Mesendoderm (in vitro differentiated cells): Measurements from ENCODE around the gene MARK2.
A peak's percentile ranks its signal among the peaks of the same experiment; 100 is the strongest.

Source experiments
- DNase-seq: peaks from one replicate; pipeline ENCODE4 v3.0.0; 2013
- H2AK5ac ChIP-seq: 2 replicates; pipeline ENCODE4 v1.6.1; 2013; ENCODE audit warnings: low read length, inconsistent platforms
- H2BK120ac ChIP-seq: 2 replicates; pipeline ENCODE4 v1.6.1; 2013; ENCODE audit warnings: low read depth, mild to moderate bottlenecking, low read length, moderate library complexity, mixed read lengths
- H2BK15ac ChIP-seq: replicated peaks from 2 replicates; pipeline ENCODE4 v1.6.1; 2013; ENCODE audit warnings: low read depth, mild to moderate bottlenecking, moderate library complexity
- H2BK5ac ChIP-seq: 2 replicates; pipeline ENCODE4 v1.6.1; 2013; ENCODE audit warnings: low read length, inconsistent platforms
- H3K18ac ChIP-seq: 2 replicates; pipeline ENCODE4 v1.6.1; 2013; ENCODE audit warnings: mild to moderate bottlenecking, low read length, mixed read lengths
- H3K23ac ChIP-seq: one replicate; pipeline ENCODE4 v1.6.1; 2013; ENCODE audit warnings: low read length
- H3K27ac ChIP-seq: 2 replicates; pipeline ENCODE4 v1.5.1; 2013; ENCODE audit warnings: low read depth, mild to moderate bottlenecking, inconsistent platforms, low read length, moderate library complexity
- H3K27me3 ChIP-seq: 2 replicates; pipeline ENCODE4 v1.6.1; 2013; ENCODE audit warnings: low read length, control low read depth, mild to moderate bottlenecking, inconsistent platforms; ENCODE audit not compliant: insufficient read depth, poor library complexity
- H3K36me3 ChIP-seq: 2 replicates; pipeline ENCODE4 v1.6.1; 2013; ENCODE audit warnings: low read length, inconsistent platforms; ENCODE audit not compliant: control insufficient read depth, insufficient read depth
- H3K4ac ChIP-seq: one replicate; pipeline ENCODE4 v1.6.1; 2013; ENCODE audit warnings: low read depth, mild to moderate bottlenecking, low read length, moderate library complexity
- H3K4me1 ChIP-seq: 2 replicates; pipeline ENCODE4 v1.6.1; 2013; ENCODE audit warnings: low read depth, low read length, inconsistent platforms; ENCODE audit not compliant: control insufficient read depth
- H3K4me2 ChIP-seq: 2 replicates; pipeline ENCODE4 v1.6.1; 2013; ENCODE audit warnings: low read length
- H3K4me3 ChIP-seq: 2 replicates; pipeline ENCODE4 v1.5.1; 2013; ENCODE audit warnings: mild to moderate bottlenecking, low read length
- H3K56ac ChIP-seq: one replicate; pipeline ENCODE4 v1.6.1; 2013; ENCODE audit warnings: low read length
- H3K79me1 ChIP-seq: 2 replicates; pipeline ENCODE4 v1.6.1; 2013; ENCODE audit warnings: low read length, inconsistent platforms
- H3K79me2 ChIP-seq: 2 replicates; pipeline ENCODE4 v1.6.1; 2013; ENCODE audit warnings: mild to moderate bottlenecking, low read length; ENCODE audit not compliant: control insufficient read depth, insufficient read depth
- H3K9ac ChIP-seq: 2 replicates; pipeline ENCODE4 v1.6.1; 2013; ENCODE audit warnings: low read length, inconsistent platforms
- H4K5ac ChIP-seq: one replicate; pipeline ENCODE4 v1.6.1; 2013; ENCODE audit warnings: low read length
- H4K8ac ChIP-seq: one replicate; pipeline ENCODE4 v1.6.1; 2013; ENCODE audit warnings: low read depth, mild to moderate bottlenecking, control low read depth, low read length, moderate library complexity
- WGBS: extraction: QIAGEN DNeasy Blood & Tissue Kit; methylation state at CpG from one replicate; pipeline ENCODE4 v1.1.7; 2013; ENCODE audit warnings: low lambda C conversion rate, missing lambda C conversion rate; ENCODE audit not compliant: insufficient coverage; ENCODE audit errors: extremely low coverage; 5-methylcytosine and 5-hydroxymethylcytosine counted together

Gene MARK2

GRCh38 chr11:63879598-63880402, 40.9 kb downstream of the MARK2 start:
- H3K27me3 ChIP-seq: no peaks in the 10 kb centered on the region
- no peak overlapping the region for H3K18ac ChIP-seq
- no peak overlapping the region for H3K4me2 ChIP-seq
- peak overlapping the region; percentile 30 for H3K9ac ChIP-seq
- H3K4ac ChIP-seq: no peak overlapping the region
- H3K27ac ChIP-seq: no peak overlapping the region
- H2BK120ac ChIP-seq: no peak overlapping the region
- no peak overlapping the region for H4K5ac ChIP-seq
- no peak overlapping the region for H3K4me3 ChIP-seq
- no peak overlapping the region for H3K23ac ChIP-seq
- no peak for DNase-seq
- no peak overlapping the region for H2BK5ac ChIP-seq
- H2BK15ac ChIP-seq: no peak overlapping the region
- no peak overlapping the region for H2AK5ac ChIP-seq
- H3K4me1 ChIP-seq: peaks cover 10% of the 10 kb centered on the region
- H4K8ac ChIP-seq: no peak overlapping the region
- WGBS: no CpG with 5 or more reads among the region's 2 CpGs
- H3K79me2 ChIP-seq: peaks cover 52% of the 10 kb centered on the region
- peak overlapping the region; percentile 5 for H3K56ac ChIP-seq
- peaks cover 43% of the 10 kb centered on the region for H3K79me1 ChIP-seq
- no peaks in the 10 kb centered on the region for H3K36me3 ChIP-seq

GRCh38 chr11:63880403-63880790, 41.5 kb downstream of the MARK2 start:
- Histone ChIP-seq H3K27me3 (no peaks in the 10 kb centered on the region), H2AK5ac (no peak overlapping the region), H3K4me3 (no peak overlapping the region), H2BK15ac (no peak overlapping the region), H3K9ac (no peak overlapping the region), H3K4me2 (no peak overlapping the region), H3K79me1 (peaks cover 44% of the 10 kb centered on the region), H3K18ac (no peak overlapping the region), H2BK5ac (no peak overlapping the region), H2BK120ac (no peak overlapping the region), H4K5ac (no peak overlapping the region), H3K23ac (no peak overlapping the region), H4K8ac (no peak overlapping the region), H3K79me2 (peaks cover 56% of the 10 kb centered on the region), H3K27ac (no peak overlapping the region), H3K36me3 (no peaks in the 10 kb centered on the region), H3K56ac (no peak overlapping the region), H3K4ac (no peak overlapping the region), H3K4me1 (peaks cover 10% of the 10 kb centered on the region)
- WGBS: no CpG with 5 or more reads among the region's 3 CpGs
- no peak for DNase-seq

GRCh38 chr11:63882555-63883242, 43.8 kb downstream of the MARK2 start:
- H3K79me2 ChIP-seq: peaks cover 43% of the 10 kb centered on the region
- no peak overlapping the region for H2AK5ac ChIP-seq
- no peak overlapping the region for H3K23ac ChIP-seq
- H3K56ac ChIP-seq: no peak overlapping the region
- H2BK5ac ChIP-seq: no peak overlapping the region
- no peaks in the 10 kb centered on the region for H3K36me3 ChIP-seq
- H3K18ac ChIP-seq: no peak overlapping the region
- H3K27me3 ChIP-seq: no peaks in the 10 kb centered on the region
- H3K4me2 ChIP-seq: no peak overlapping the region
- WGBS: no CpG with 5 or more reads among the region's 7 CpGs
- H2BK15ac ChIP-seq: no peak overlapping the region
- H3K4me3 ChIP-seq: no peak overlapping the region
- H3K27ac ChIP-seq: no peak overlapping the region
- no peak overlapping the region for H4K5ac ChIP-seq
- H2BK120ac ChIP-seq: no peak overlapping the region
- peaks cover 19% of the 10 kb centered on the region for H3K4me1 ChIP-seq
- DNase-seq: peak; percentile 96
- H4K8ac ChIP-seq: no peak overlapping the region
- peak overlapping the region; percentile 17 for H3K9ac ChIP-seq
- H3K4ac ChIP-seq: no peak overlapping the region
- H3K79me1 ChIP-seq: peaks cover 30% of the 10 kb centered on the region

GRCh38 chr11:63883791-63884190, 44.9 kb downstream of the MARK2 start:
- Histone ChIP-seq H3K18ac (no peak overlapping the region), H3K23ac (no peak overlapping the region), H2AK5ac (no peak overlapping the region), H2BK120ac (no peak overlapping the region), H3K4me2 (no peak overlapping the region), H2BK5ac (no peak overlapping the region), H3K4me3 (no peak overlapping the region), H3K56ac (peak overlapping the region; percentile 35), H3K9ac (no peak overlapping the region), H2BK15ac (no peak overlapping the region), H3K4me1 (peaks cover 27% of the 10 kb centered on the region), H3K79me1 (peaks cover 26% of the 10 kb centered on the region), H3K4ac (no peak overlapping the region), H3K27ac (no peak overlapping the region), H3K79me2 (peaks cover 41% of the 10 kb centered on the region), H3K36me3 (no peaks in the 10 kb centered on the region), H3K27me3 (no peaks in the 10 kb centered on the region), H4K8ac (no peak overlapping the region), H4K5ac (no peak overlapping the region)
- WGBS: no CpG with 5 or more reads among the region's 6 CpGs
- DNase-seq: no peak

GRCh38 chr11:63884196-63884932, 45.5 kb downstream of the MARK2 start:
- WGBS: no CpG with 5 or more reads among the region's 4 CpGs
- H3K4ac ChIP-seq: no peak overlapping the region
- no peak overlapping the region for H2BK120ac ChIP-seq
- no peak overlapping the region for H4K8ac ChIP-seq
- H3K4me1 ChIP-seq: peaks cover 27% of the 10 kb centered on the region
- H4K5ac ChIP-seq: no peak overlapping the region
- no peak overlapping the region for H2AK5ac ChIP-seq
- H3K36me3 ChIP-seq: no peaks in the 10 kb centered on the region
- DNase-seq: no peak
- H3K4me2 ChIP-seq: no peak overlapping the region
- H3K79me1 ChIP-seq: peaks cover 30% of the 10 kb centered on the region
- no peak overlapping the region for H3K9ac ChIP-seq
- H3K27ac ChIP-seq: no peak overlapping the region
- no peaks in the 10 kb centered on the region for H3K27me3 ChIP-seq
- H3K79me2 ChIP-seq: peaks cover 45% of the 10 kb centered on the region
- no peak overlapping the region for H3K18ac ChIP-seq
- peak overlapping the region; percentile 35 for H3K56ac ChIP-seq
- no peak overlapping the region for H2BK15ac ChIP-seq
- H2BK5ac ChIP-seq: no peak overlapping the region
- no peak overlapping the region for H3K23ac ChIP-seq
- H3K4me3 ChIP-seq: no peak overlapping the region
